ENCODE data around the gene ADAM12. TPM values are rescaled to one million over a fixed set of nuclear protein-coding genes. Genes with fewer than 3 reads are reported as not detected.

The ADAM12 gene
- total RNA-seq, 1 experiment from 2014 or later = not detected

- H3K79me2 ChIP-seq (ENCODE audit: insufficient read depth, low read length) = no peaks in the 10 kb centered on the region
- ChIA-PET CTCF (no interaction called here), POLR2A (no interaction called here), RAD21 (ENCODE audit: low non-redundant PET in 1 of 2, low total read pairs in 2 of 2, uncharacterized antibody in 2 of 2, unreplicated experiment in 2 of 2) (no interaction called here)
- peaks cover 67% of the 10 kb centered on the region for H3K27me3 ChIP-seq (ENCODE audit: insufficient read depth, low read length)
- H3K4me2 ChIP-seq (ENCODE audit: low read length) = no peak overlapping the region
- no peak overlapping the region for H3K9ac ChIP-seq (ENCODE audit: low read length)
- no peak for TF ChIP-seq SIN3A (IDR thresholded peaks at IDR 0.05; ENCODE audit: low read depth)
- TF ChIP-seq EZH2 (IDR thresholded peaks at IDR 0.05) = no peak
- no peak for TF ChIP-seq EZH2phosphoT487 (IDR thresholded peaks at IDR 0.05; ENCODE audit: borderline replicate concordance)
- TF ChIP-seq CBX3 (IDR thresholded peaks at IDR 0.05; ENCODE audit: low read depth) = no peak
- TF ChIP-seq ELF1 (IDR thresholded peaks at IDR 0.05; ENCODE audit: borderline replicate concordance, low read depth) = no peak
- no peak for TF ChIP-seq POLR2AphosphoS5 (IDR thresholded peaks at IDR 0.05; ENCODE audit: low read depth, low read length)
- TF ChIP-seq SP1 (IDR thresholded peaks at IDR 0.05; ENCODE audit: low read depth) = no peak
- no peak for TF ChIP-seq REST (IDR thresholded peaks at IDR 0.05; ENCODE audit: low read depth)
- no peak for TF ChIP-seq SRF (IDR thresholded peaks at IDR 0.05; ENCODE audit: low read depth)
- TF ChIP-seq FOSL1 (IDR thresholded peaks at IDR 0.05; ENCODE audit: low read depth) = no peak
- TF ChIP-seq ZNF274 (IDR thresholded peaks at IDR 0.05; ENCODE audit: low read depth, low read length) = no peak
- TF ChIP-seq ZFX (IDR thresholded peaks at IDR 0.05) = no peak
- H3K4me1 ChIP-seq (ENCODE audit: control insufficient read depth in 1 of 2, insufficient read depth in 2 of 2, low read length in 2 of 2) = no peaks in the 10 kb centered on the region
- no peak overlapping the region for H2AFZ ChIP-seq (ENCODE audit: low read depth, low read length, poor library complexity, severe bottlenecking)
- no peaks in the 10 kb centered on the region for H3K9me2 ChIP-seq (ENCODE audit: insufficient read depth)
- intact Hi-C loops (cut with micrococcal nuclease) = no loop called here
- H3K27ac ChIP-seq (ENCODE audit: low read depth, low read length) = no peak overlapping the region
- no peaks in the 10 kb centered on the region for H4K20me1 ChIP-seq (ENCODE audit: insufficient read depth)
- no peaks in the 10 kb centered on the region for H3K36me3 ChIP-seq (ENCODE audit: control insufficient read depth in 1 of 2, insufficient read depth in 2 of 2, low read length in 2 of 2)
- H3K4me3 ChIP-seq (replicated peaks in 1 of 2; ENCODE audit: low read depth in 1 of 2, low read length in 2 of 2) = no peak overlapping the region
- no TSS peak for BruUV-seq (replicated peaks)
- DNase-seq (ENCODE audit: low read depth, low spot score) (no peak), ATAC-seq (no peak)
- no peaks in the 10 kb centered on the region for H3K9me3 ChIP-seq (ENCODE audit: control insufficient read depth in 1 of 2, insufficient read depth in 1 of 2, low read depth in 1 of 2, low read length in 2 of 2)
These were observed 76.1 kb downstream of the ADAM12 start for GRCh38 chr10:126312167-126312566.
